ENCODE data around the gene SPATA4. TPM values are rescaled to one million over a fixed set of nuclear protein-coding genes. Genes with fewer than 3 reads are reported as not detected.
A peak's percentile ranks its signal among the peaks of the same experiment; 100 is the strongest.

The SPATA4 gene
- total RNA-seq, 1 donor from 2014 or later: not detected

GRCh38 chr4:176189891-176190795 is 5.2 kb downstream of the SPATA4 start:
- no peak for DNase-seq (ENCODE audit: low read depth in 2 of 2)

- DNase-seq (ENCODE audit: low read depth in 2 of 2): no peak
These were observed 6.7 kb downstream of the SPATA4 start for GRCh38 chr4:176188654-176189053.

DNA sequence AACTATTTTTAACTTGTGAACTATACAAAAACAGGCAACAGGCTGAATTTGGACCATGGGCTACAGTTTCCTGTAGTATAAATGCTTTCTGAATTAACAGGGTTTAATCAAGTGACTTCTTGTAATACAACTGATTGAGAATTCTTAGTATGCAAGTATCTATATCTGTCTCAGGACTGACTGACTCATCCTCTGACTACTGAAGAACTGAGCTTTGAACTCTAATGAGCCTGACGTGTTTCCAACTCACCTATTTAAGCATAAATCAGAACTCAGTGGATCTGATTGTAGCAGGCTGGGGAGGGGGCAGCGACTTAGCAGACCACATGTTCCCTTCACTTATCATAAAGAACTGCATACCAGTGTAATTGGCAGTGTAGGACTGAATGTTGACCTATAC is 7.8 kb downstream of the SPATA4 start:
- DNase-seq (ENCODE audit: low read depth in 2 of 2): no peak

- no peak for DNase-seq (ENCODE audit: low read depth in 2 of 2)
These were observed 8.6 kb downstream of the SPATA4 start for GRCh38 chr4:176186671-176187395.

DNA sequence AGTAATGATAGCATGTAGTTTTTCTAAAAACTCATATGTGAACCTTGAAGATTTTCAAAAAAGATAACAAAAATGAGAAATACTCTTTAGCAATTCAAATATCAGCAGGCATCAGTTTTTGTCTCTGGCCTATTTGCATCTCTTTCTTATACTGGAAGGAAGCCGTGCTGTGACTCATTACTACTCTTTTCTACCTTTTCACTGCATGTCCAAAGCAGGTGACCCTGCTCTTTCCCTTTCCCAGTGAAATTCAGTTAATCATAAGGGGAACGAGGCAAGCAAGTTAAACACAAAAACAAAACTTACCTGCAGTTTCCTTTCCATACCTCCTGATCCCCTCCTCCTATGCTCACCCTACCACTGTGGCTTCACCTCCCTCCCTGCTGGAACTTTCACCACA is 9.3 kb downstream of the SPATA4 start:
- DNase-seq (ENCODE audit: low read depth in 2 of 2): no peak

GRCh38 chr4:176185051-176185450 is 10.3 kb downstream of the SPATA4 start:
- no peak for DNase-seq (ENCODE audit: low read depth in 2 of 2)

DNA sequence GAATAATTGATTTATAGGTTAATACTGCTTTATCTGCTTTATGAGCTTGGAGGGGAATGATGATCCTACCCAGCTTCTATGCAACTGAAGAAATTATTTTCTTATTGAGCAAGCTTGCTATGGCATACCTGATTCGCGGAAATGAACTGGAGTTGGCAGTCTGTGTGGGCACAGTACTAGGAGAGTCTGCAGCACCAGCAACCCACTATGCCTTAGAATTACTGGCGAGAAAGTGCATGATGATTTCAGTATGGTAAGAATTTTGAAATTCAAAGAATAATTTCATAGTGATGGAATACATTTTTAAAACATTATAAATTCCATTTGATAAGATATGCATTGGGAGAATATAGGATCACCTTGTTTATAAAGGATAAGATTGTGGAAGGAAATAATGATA is 32.3 kb downstream of the SPATA4 start:
- no peak for DNase-seq (ENCODE audit: low read depth in 2 of 2)

DNA sequence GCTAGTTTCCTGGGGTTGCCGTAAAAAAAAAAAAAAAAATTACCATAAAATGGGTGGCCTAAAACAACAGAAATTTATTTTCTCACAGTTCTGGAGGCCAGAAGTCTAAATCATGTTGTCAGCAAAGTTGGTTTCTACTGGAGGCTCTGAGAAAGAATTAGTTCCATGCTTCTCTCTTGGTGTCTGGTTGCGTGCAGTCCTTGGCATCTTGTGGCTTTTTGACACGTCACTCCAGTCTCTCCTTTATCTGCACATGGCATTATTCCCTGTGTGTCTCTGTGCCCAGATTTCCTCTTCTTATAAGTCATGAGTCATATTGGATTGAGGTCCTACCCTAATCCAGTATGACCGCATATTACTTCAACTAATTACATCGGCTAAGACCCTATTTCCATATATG is 38.7 kb downstream of the SPATA4 start:
- DNase-seq (ENCODE audit: low read depth in 2 of 2): no peak

DNA sequence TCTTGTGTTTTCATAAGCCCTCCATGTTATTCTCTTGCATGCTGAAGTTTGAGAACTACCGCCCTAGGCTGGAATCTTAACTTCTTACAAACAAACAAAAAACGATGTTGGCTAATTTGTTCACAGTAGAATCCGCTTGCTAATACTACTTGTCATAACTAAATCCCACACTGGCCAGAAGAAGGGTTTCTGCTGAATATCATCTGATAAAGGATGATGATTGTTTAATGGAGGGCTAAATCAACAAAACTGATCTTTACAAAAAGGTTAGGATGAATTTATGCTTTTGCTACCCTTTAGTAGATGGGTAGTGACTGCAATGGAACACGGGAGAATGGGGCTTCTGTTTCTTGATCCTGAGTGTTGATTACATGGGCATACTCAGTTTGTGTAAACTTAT is 42.3 kb downstream of the SPATA4 start:
- DNase-seq (ENCODE audit: low read depth in 2 of 2): no peak

GRCh38 chr4:176150704-176151103 is 44.7 kb downstream of the SPATA4 start:
- DNase-seq (ENCODE audit: low read depth in 2 of 2): no peak

DNA sequence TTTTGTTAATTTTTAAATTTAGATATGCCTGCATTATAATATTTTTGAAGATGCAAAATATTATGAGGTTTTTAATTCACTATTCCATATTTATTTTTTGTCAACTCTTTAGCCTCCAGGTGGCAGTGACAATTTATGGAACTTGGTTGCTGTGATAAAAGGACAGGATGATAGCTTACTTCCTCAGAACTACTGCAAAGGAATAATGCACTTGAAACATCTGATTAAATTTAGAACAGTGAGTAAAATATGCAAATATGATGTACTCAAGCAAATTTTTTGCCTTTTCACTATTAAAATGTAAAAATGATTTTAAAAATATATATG is 45.1 kb downstream of the SPATA4 start:
- DNase-seq (ENCODE audit: low read depth in 2 of 2): peak; percentile 7 to 18

GRCh38 chr4:176149680-176150355 is 45.6 kb downstream of the SPATA4 start:
- DNase-seq (ENCODE audit: low read depth in 2 of 2): no peak

- no peak for DNase-seq (ENCODE audit: low read depth in 2 of 2)
These were observed 53.1 kb downstream of the SPATA4 start for GRCh38 chr4:176142253-176142652.

GRCh38 chr4:176139518-176139917 is 55.9 kb downstream of the SPATA4 start:
- DNase-seq (ENCODE audit: low read depth in 2 of 2): no peak

- no peak for DNase-seq (ENCODE audit: low read depth in 2 of 2)
These were observed 57.8 kb downstream of the SPATA4 start for GRCh38 chr4:176137631-176138030.

DNA sequence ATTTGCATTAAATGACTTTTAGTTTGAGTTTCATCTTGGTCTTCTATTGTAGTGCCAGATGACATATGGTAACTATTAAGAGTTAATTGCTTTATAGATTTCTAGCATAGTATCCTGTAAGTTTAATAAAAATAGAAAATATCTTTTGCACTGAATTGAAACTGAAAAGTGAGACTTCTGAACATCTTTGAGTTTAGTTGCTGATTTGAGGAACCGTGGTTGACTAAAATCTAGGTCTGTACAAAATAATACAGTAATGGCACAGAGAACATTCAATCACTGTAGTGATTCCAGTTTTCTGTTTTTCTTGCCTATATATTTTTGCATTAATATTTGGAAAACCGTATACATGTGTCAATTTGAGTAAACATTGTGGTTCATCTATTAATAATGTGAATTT is 60.7 kb downstream of the SPATA4 start:
- no peak for DNase-seq (ENCODE audit: low read depth in 2 of 2)

Other genes starting within 250 kb of the SPATA4 start
- under 0.01 TPM in 2 replicates for gene WDR17, start 129.7 kb downstream of the SPATA4 start, total RNA-seq
- gene ASB5, start 73.6 kb upstream of the SPATA4 start, total RNA-seq: not detected in 2 replicates
- 101 and 108 TPM in 2 replicates for gene SPCS3, start 124.4 kb upstream of the SPATA4 start, total RNA-seq